Tibial artery (tissue), 4 donors: ENCODE measurements around the gene CAPN12.

Experiments used
- DNase-seq, 2 donors: peaks; one replicate each; pipeline ENCODE4 v3.0.0-alpha.2; 2019
- H3K27ac ChIP-seq, 2 donors: fragments of 200-600 bp; sonication (generic) in 1 of 2; 1 replicate in 1 of 2; 2 replicates in 1 of 2; pipeline ENCODE4 v1.5.1; 2018 to 2019; ENCODE audit warnings: mild to moderate bottlenecking in 1 of 2
- H3K27me3 ChIP-seq, 2 donors: fragments of 200-600 bp; sonication (generic) in 1 of 2; one replicate each; pipeline versions ENCODE4 v1.5.1 to v1.6.0; 2016 to 2019
- H3K36me3 ChIP-seq, 3 donors: fragments of 200-600 bp; sonication (generic) in 2 of 3; one replicate each; pipeline ENCODE4 v1.5.1; 2016 to 2019; ENCODE audit warnings: mild to moderate bottlenecking in 2 of 3
- H3K4me1 ChIP-seq, 4 donors: fragments of 200-600 bp; sonication (generic) in 2 of 4; 1 replicate in 3 of 4; 2 replicates in 1 of 4; pipeline ENCODE4 v1.5.1; 2016 to 2019
- H3K4me3 ChIP-seq, 2 donors: fragments of 200-600 bp; sonication (generic) in 1 of 2; 1 replicate in 1 of 2; 2 replicates in 1 of 2; pipeline ENCODE4 v1.5.1; 2018 to 2019; ENCODE audit warnings: mild to moderate bottlenecking in 2 of 2
- H3K9me3 ChIP-seq, 3 donors: fragments of 200-600 bp; sonication (generic) in 1 of 3; one replicate each; pipeline ENCODE4 v1.5.1; 2016 to 2019
- CTCF ChIP-seq, 2 experiments: fragments of 200-600 bp in 1 of 2; fragments of 450-650 bp in 1 of 2; IDR thresholded peaks; one replicate each; pipeline ENCODE4 v1.5.1; 2017 to 2019; ENCODE audit warnings: antibody characterized with exemption in 2 of 2, mild to moderate bottlenecking in 1 of 2, moderate library complexity in 1 of 2
- intact Hi-C: fragments of 100-400 bp; cut with DNase I; formaldehyde crosslinking; loops from one replicate; pipeline ENCODE4 v1.15.0; 2023; ENCODE audit warnings: low total_unique reads

Gene CAPN12

GRCh38 chr19:38728752-38729541 lies 15.3 kb downstream of the CAPN12 start:
- Histone ChIP-seq H3K4me3 (no peak overlapping the region), H3K27ac (peak overlapping the region; percentile 72 to 91), H3K27me3 (no peaks in the 10 kb centered on the region), H3K9me3 (no peaks in the 10 kb centered on the region), H3K36me3 (peaks cover 66 to 80% (median 74%) of the 10 kb centered on the region in 3 donors), H3K4me1 (peaks cover 0 to 50% (median 27%) of the 10 kb centered on the region in 4 donors)
- no peak for TF ChIP-seq CTCF (IDR thresholded peaks at IDR 0.05)
- intact Hi-C loops: loop anchor here (5.0 kb wide), 1 partner anchor 82 kb away; the partner anchor contains the start of gene ACTN4
- peak in 1 of 2 donors; percentile 73 for DNase-seq

GRCh38 chr19:38727868-38728660 lies 16.2 kb downstream of the CAPN12 start:
- Histone ChIP-seq H3K4me1 (peaks cover 0 to 50% (median 22%) of the 10 kb centered on the region in 4 donors), H3K36me3 (peaks cover 75 to 88% (median 82%) of the 10 kb centered on the region in 3 donors), H3K9me3 (no peaks in the 10 kb centered on the region), H3K27me3 (no peaks in the 10 kb centered on the region), H3K4me3 (no peak overlapping the region), H3K27ac (peak overlapping the region; percentile 72 to 91)
- no peak for DNase-seq
- intact Hi-C loops: loop anchor here (5.0 kb wide), 1 partner anchor 81 kb away; the partner anchor contains the start of gene ACTN4
- TF ChIP-seq CTCF (IDR thresholded peaks at IDR 0.05): no peak

GRCh38 chr19:38727306-38727867 lies 16.9 kb downstream of the CAPN12 start:
- Histone ChIP-seq H3K27me3 (no peaks in the 10 kb centered on the region), H3K9me3 (no peaks in the 10 kb centered on the region), H3K27ac (peak overlapping the region; percentile 72 to 91), H3K36me3 (peaks cover 82 to 95% (median 89%) of the 10 kb centered on the region in 3 donors), H3K4me3 (no peak overlapping the region), H3K4me1 (peaks cover 0 to 53% (median 23%) of the 10 kb centered on the region in 4 donors)
- no peak for DNase-seq
- TF ChIP-seq CTCF (IDR thresholded peaks at IDR 0.05): no peak
- intact Hi-C loops: loop anchor here (5.0 kb wide), 1 partner anchor 80 kb away; the partner anchor contains the start of gene ACTN4

GRCh38 chr19:38726761-38727301 lies 17.4 kb downstream of the CAPN12 start:
- H3K27ac ChIP-seq: peak overlapping the region; percentile 72 to 91
- no peak for DNase-seq
- intact Hi-C loops: loop anchor here (5.0 kb wide), 1 partner anchor 80 kb away; the partner anchor contains the start of gene ACTN4
- H3K9me3 ChIP-seq: no peaks in the 10 kb centered on the region
- no peak overlapping the region for H3K4me3 ChIP-seq
- no peak for TF ChIP-seq CTCF (IDR thresholded peaks at IDR 0.05)
- peaks cover 0 to 56% (median 27%) of the 10 kb centered on the region in 4 donors for H3K4me1 ChIP-seq
- peaks cover 87 to 100% (median 94%) of the 10 kb centered on the region in 3 donors for H3K36me3 ChIP-seq
- H3K27me3 ChIP-seq: no peaks in the 10 kb centered on the region

- peaks cover 0 to 62% (median 32%) of the 10 kb centered on the region in 4 donors for H3K4me1 ChIP-seq
- H3K4me3 ChIP-seq: no peak overlapping the region
- no peaks in the 10 kb centered on the region for H3K9me3 ChIP-seq
- no peak for TF ChIP-seq CTCF (IDR thresholded peaks at IDR 0.05)
- no peak for DNase-seq
- intact Hi-C loops: loop anchor here (5.0 kb wide), 1 partner anchor 79 kb away; the partner anchor contains the start of gene ACTN4
- peak overlapping the region; percentile 72 to 91 for H3K27ac ChIP-seq
- H3K36me3 ChIP-seq: peaks cover 92 to 100% (median 94%) of the 10 kb centered on the region in 3 donors
- H3K27me3 ChIP-seq: no peaks in the 10 kb centered on the region
These were observed 18.0 kb downstream of the CAPN12 start for GRCh38 chr19:38726284-38726673.
